Measurements from ENCODE around the gene MTA1.

Gene MTA1

GRCh38 chr14:105400016-105400415 is 19.6 kb upstream of the MTA1 start:
- peaks cover 11 to 15% of the 10 kb centered on the region in 2 experiments for H3K4me1 ChIP-seq (ENCODE audit: control insufficient read depth in 1 of 2, insufficient read depth in 2 of 2, low read length in 2 of 2)
- peaks cover 34% of the 10 kb centered on the region for H3K9me3 ChIP-seq (ENCODE audit: insufficient read depth, low read depth, low read length)
- no peak overlapping the region for H4K8ac ChIP-seq (ENCODE audit: low read depth, low read length)
- no peak overlapping the region for H2BK12ac ChIP-seq (ENCODE audit: low read length)
- no peak overlapping the region for H3K18ac ChIP-seq (ENCODE audit: low read length)
- H3K23ac ChIP-seq (ENCODE audit: low read length) = no peak overlapping the region
- no peak overlapping the region for H2AFZ ChIP-seq (ENCODE audit: insufficient read depth, low read length, poor library complexity)
- no peak overlapping the region for H3K4ac ChIP-seq (ENCODE audit: low read depth, low read length)
- H4K91ac ChIP-seq (ENCODE audit: low read depth, low read length) = no peak overlapping the region
- no peak overlapping the region for H3K9ac ChIP-seq (ENCODE audit: low read length)
- H4K12ac ChIP-seq (ENCODE audit: low read depth, low read length) = no peak overlapping the region
- no peak overlapping the region for H3K27ac ChIP-seq (ENCODE audit: low read depth, low read length)
- H3K4me3 ChIP-seq (ENCODE audit: low read depth, low read length) = no peak overlapping the region
- peaks cover 5% of the 10 kb centered on the region for H3K79me2 ChIP-seq (ENCODE audit: control insufficient read depth, insufficient read depth, low read length, poor library complexity)
- peaks cover 10% of the 10 kb centered on the region for H3K79me1 ChIP-seq (ENCODE audit: low read length)
- no peak for DNase-seq
- no CpG with 5 or more reads among the region's 9 CpGs for WGBS (ENCODE audit: extremely low coverage, insufficient coverage, insufficient read length)
- H2BK120ac ChIP-seq (ENCODE audit: insufficient read depth, low read length, poor library complexity) = no peak overlapping the region
- no peaks in the 10 kb centered on the region for H3K27me3 ChIP-seq (ENCODE audit: insufficient read depth, low read length)
- H2AK5ac ChIP-seq (ENCODE audit: low read length) = no peak overlapping the region
- no peak overlapping the region for H3K14ac ChIP-seq (ENCODE audit: low read length)
- peaks cover 12 to 15% of the 10 kb centered on the region in 2 experiments for H3K36me3 ChIP-seq (ENCODE audit: control insufficient read depth in 1 of 2, insufficient read depth in 2 of 2, low read length in 2 of 2)
- H3K4me2 ChIP-seq (ENCODE audit: low read length) = no peak overlapping the region
- no peak overlapping the region for H2BK5ac ChIP-seq (ENCODE audit: low read depth, low read length, poor library complexity)

GRCh38 chr14:105401699-105402098 is 17.9 kb upstream of the MTA1 start:
- H3K4ac ChIP-seq (ENCODE audit: low read depth, low read length) = no peak overlapping the region
- no CpG with 5 or more reads among the region's 9 CpGs for WGBS (ENCODE audit: extremely low coverage, insufficient coverage, insufficient read length)
- no peak overlapping the region for H3K4me3 ChIP-seq (ENCODE audit: low read depth, low read length)
- no peak overlapping the region for H2AFZ ChIP-seq (ENCODE audit: insufficient read depth, low read length, poor library complexity)
- H3K4me2 ChIP-seq (ENCODE audit: low read length) = no peak overlapping the region
- no peak overlapping the region for H3K9ac ChIP-seq (ENCODE audit: low read length)
- no peak overlapping the region for H4K8ac ChIP-seq (ENCODE audit: low read depth, low read length)
- DNase-seq = no peak
- H3K79me2 ChIP-seq (ENCODE audit: control insufficient read depth, insufficient read depth, low read length, poor library complexity) = peaks cover 5% of the 10 kb centered on the region
- no peak overlapping the region for H3K23ac ChIP-seq (ENCODE audit: low read length)
- H3K18ac ChIP-seq (ENCODE audit: low read length) = no peak overlapping the region
- peaks cover 12 to 15% of the 10 kb centered on the region in 2 experiments for H3K36me3 ChIP-seq (ENCODE audit: control insufficient read depth in 1 of 2, insufficient read depth in 2 of 2, low read length in 2 of 2)
- H4K12ac ChIP-seq (ENCODE audit: low read depth, low read length) = no peak overlapping the region
- H2BK12ac ChIP-seq (ENCODE audit: low read length) = no peak overlapping the region
- H2BK5ac ChIP-seq (ENCODE audit: low read depth, low read length, poor library complexity) = no peak overlapping the region
- H3K79me1 ChIP-seq (ENCODE audit: low read length) = peaks cover 10% of the 10 kb centered on the region
- H3K9me3 ChIP-seq (ENCODE audit: insufficient read depth, low read depth, low read length) = peaks cover 34% of the 10 kb centered on the region
- peaks cover 11 to 15% of the 10 kb centered on the region in 2 experiments for H3K4me1 ChIP-seq (ENCODE audit: control insufficient read depth in 1 of 2, insufficient read depth in 2 of 2, low read length in 2 of 2)
- no peak overlapping the region for H3K14ac ChIP-seq (ENCODE audit: low read length)
- H3K27me3 ChIP-seq (ENCODE audit: insufficient read depth, low read length) = no peaks in the 10 kb centered on the region
- H2AK5ac ChIP-seq (ENCODE audit: low read length) = no peak overlapping the region
- H4K91ac ChIP-seq (ENCODE audit: low read depth, low read length) = no peak overlapping the region
- H2BK120ac ChIP-seq (ENCODE audit: insufficient read depth, low read length, poor library complexity) = no peak overlapping the region
- H3K27ac ChIP-seq (ENCODE audit: low read depth, low read length) = no peak overlapping the region

- no peak for DNase-seq
- Histone ChIP-seq H3K9me3 (ENCODE audit: insufficient read depth, low read depth, low read length) (peaks cover 10% of the 10 kb centered on the region), H3K79me2 (ENCODE audit: control insufficient read depth, insufficient read depth, low read length, poor library complexity) (no peaks in the 10 kb centered on the region), H3K4me1 (ENCODE audit: control insufficient read depth in 1 of 2, insufficient read depth in 2 of 2, low read length in 2 of 2) (peaks cover 4 to 5% of the 10 kb centered on the region in 2 experiments), H2AFZ (ENCODE audit: insufficient read depth, low read length, poor library complexity) (no peak overlapping the region), H3K18ac (ENCODE audit: low read length) (no peak overlapping the region), H4K91ac (ENCODE audit: low read depth, low read length) (no peak overlapping the region), H3K27me3 (ENCODE audit: insufficient read depth, low read length) (peaks cover 10% of the 10 kb centered on the region), H3K9ac (ENCODE audit: low read length) (no peak overlapping the region), H4K8ac (ENCODE audit: low read depth, low read length) (no peak overlapping the region), H3K4me2 (ENCODE audit: low read length) (no peak overlapping the region), H3K23ac (ENCODE audit: low read length) (no peak overlapping the region), H2BK120ac (ENCODE audit: insufficient read depth, low read length, poor library complexity) (no peak overlapping the region), H3K36me3 (ENCODE audit: control insufficient read depth in 1 of 2, insufficient read depth in 2 of 2, low read length in 2 of 2) (no peaks in the 10 kb centered on the region), H2AK5ac (ENCODE audit: low read length) (no peak overlapping the region), H3K4ac (ENCODE audit: low read depth, low read length) (no peak overlapping the region), H2BK5ac (ENCODE audit: low read depth, low read length, poor library complexity) (no peak overlapping the region), H3K4me3 (ENCODE audit: low read depth, low read length) (no peak overlapping the region), H3K79me1 (ENCODE audit: low read length) (no peaks in the 10 kb centered on the region), H3K27ac (ENCODE audit: low read depth, low read length) (no peak overlapping the region), H2BK12ac (ENCODE audit: low read length) (no peak overlapping the region), H4K12ac (ENCODE audit: low read depth, low read length) (no peak overlapping the region), H3K14ac (ENCODE audit: low read length) (no peak overlapping the region)
- WGBS (ENCODE audit: extremely low coverage, insufficient coverage, insufficient read length) = no CpG with 5 or more reads among the region's 13 CpGs
These were observed 11.0 kb upstream of the MTA1 start for GRCh38 chr14:105408592-105408991.

- peaks cover under 1% of the 10 kb centered on the region for H3K79me1 ChIP-seq (ENCODE audit: low read length)
- no peak for DNase-seq
- H3K9me3 ChIP-seq (ENCODE audit: insufficient read depth, low read depth, low read length) = peaks cover 9% of the 10 kb centered on the region
- no peak overlapping the region for H3K4ac ChIP-seq (ENCODE audit: low read depth, low read length)
- H3K36me3 ChIP-seq (ENCODE audit: control insufficient read depth in 1 of 2, insufficient read depth in 2 of 2, low read length in 2 of 2) = no peaks in the 10 kb centered on the region
- H3K9ac ChIP-seq (ENCODE audit: low read length) = no peak overlapping the region
- no peak overlapping the region for H3K14ac ChIP-seq (ENCODE audit: low read length)
- peaks cover 13% of the 10 kb centered on the region for H3K27me3 ChIP-seq (ENCODE audit: insufficient read depth, low read length)
- H4K91ac ChIP-seq (ENCODE audit: low read depth, low read length) = no peak overlapping the region
- H2BK5ac ChIP-seq (ENCODE audit: low read depth, low read length, poor library complexity) = no peak overlapping the region
- no peak overlapping the region for H4K8ac ChIP-seq (ENCODE audit: low read depth, low read length)
- H3K27ac ChIP-seq (ENCODE audit: low read depth, low read length) = no peak overlapping the region
- H3K18ac ChIP-seq (ENCODE audit: low read length) = no peak overlapping the region
- H3K4me3 ChIP-seq (ENCODE audit: low read depth, low read length) = no peak overlapping the region
- H2AK5ac ChIP-seq (ENCODE audit: low read length) = no peak overlapping the region
- WGBS (ENCODE audit: extremely low coverage, insufficient coverage, insufficient read length) = 85% methylated on average over 1 of the region's 3 CpGs
- H3K4me1 ChIP-seq (ENCODE audit: control insufficient read depth in 1 of 2, insufficient read depth in 2 of 2, low read length in 2 of 2) = peaks cover 4 to 6% of the 10 kb centered on the region in 2 experiments
- H2BK120ac ChIP-seq (ENCODE audit: insufficient read depth, low read length, poor library complexity) = no peak overlapping the region
- H2AFZ ChIP-seq (ENCODE audit: insufficient read depth, low read length, poor library complexity) = no peak overlapping the region
- no peak overlapping the region for H4K12ac ChIP-seq (ENCODE audit: low read depth, low read length)
- H3K23ac ChIP-seq (ENCODE audit: low read length) = no peak overlapping the region
- H2BK12ac ChIP-seq (ENCODE audit: low read length) = no peak overlapping the region
- no peaks in the 10 kb centered on the region for H3K79me2 ChIP-seq (ENCODE audit: control insufficient read depth, insufficient read depth, low read length, poor library complexity)
- no peak overlapping the region for H3K4me2 ChIP-seq (ENCODE audit: low read length)
These were observed 10.3 kb upstream of the MTA1 start for GRCh38 chr14:105409364-105409763.

All from trophoblast cell (in vitro differentiated cells and primary cell).